Testis (tissue), 3 donors: ENCODE data around the gene CIAO2A. TPM values are rescaled to one million over a fixed set of nuclear protein-coding genes. Genes with fewer than 3 reads are reported as not detected.

Experiments used
- DNase-seq: peaks from one replicate; pipeline ENCODE4 v3.0.0-alpha.2; 2019
- H3K27ac ChIP-seq, 2 donors: fragments of 200-600 bp; sonication (generic); one replicate each; pipeline ENCODE4 v1.5.1; 2019
- H3K27me3 ChIP-seq: fragments of 200-600 bp; sonication (generic); one replicate; pipeline ENCODE4 v1.5.1; 2019
- H3K36me3 ChIP-seq: fragments of 200-600 bp; sonication (generic); one replicate; pipeline ENCODE4 v1.5.1; 2017; ENCODE audit warnings: low read depth; ENCODE audit errors: missing control alignments
- H3K4me1 ChIP-seq: fragments of 200-600 bp; sonication (generic); one replicate; pipeline ENCODE4 v1.5.1; 2019
- H3K4me3 ChIP-seq, 2 donors: fragments of 200-600 bp; sonication (generic); one replicate each; pipeline ENCODE4 v1.5.1; 2017 to 2019
- H3K9me3 ChIP-seq: fragments of 200-600 bp; sonication (generic); one replicate; pipeline ENCODE4 v1.5.1; 2017
- CTCF ChIP-seq, 3 experiments: fragments of 450-650 bp in 2 of 3; fragments of 200-600 bp in 1 of 3; sonication (generic) in 1 of 3; IDR thresholded peaks; one replicate each; pipeline ENCODE4 v1.5.1; 2016 to 2019; ENCODE audit warnings: antibody characterized with exemption in 3 of 3, mild to moderate bottlenecking in 2 of 3, moderate library complexity in 1 of 3
- POLR2A ChIP-seq: fragments of 450-650 bp; IDR thresholded peaks from one replicate; pipeline ENCODE4 v1.6.1; 2017; ENCODE audit warnings: antibody characterized with exemption, mild to moderate bottlenecking, moderate library complexity
- WGBS, 2 donors: methylation state at CpG; one replicate each; pipeline ENCODE4 v1.1.5; 2018; 5-methylcytosine and 5-hydroxymethylcytosine counted together
- intact Hi-C: fragments of 100-400 bp; cut with DNase I; formaldehyde crosslinking; loops from one replicate; pipeline ENCODE4 v1.15.1; 2023; ENCODE audit warnings: low total_unique reads
- polyA plus RNA-seq: library from polyadenylated mRNA; stranded (reverse); fragments of 350-450 nt; fragmentation: Illumina TruSeq; extraction: RNeasy Lipid Tissue Mini Kit (QIAGEN cat#74804); gene quantifications from one replicate; pipeline ENCODE4 v1.2.3, GENCODE V29; 2014; ENCODE audit warnings: low read depth, low replicate concordance; ENCODE audit not compliant: insufficient read depth
- small RNA-seq, 2 donors: library from RNA; depleted of rRNA; stranded (forward); fragments of <200 nt; gene quantifications; one replicate each; pipeline ENCODE3, GENCODE V24; 2016
- total RNA-seq, 2 donors: library from RNA; depleted of rRNA; stranded (reverse); fragments of >200 nt; gene quantifications; one replicate each; pipeline ENCODE4 v1.2.3, GENCODE V29; 2016

The CIAO2A gene
- total and polyA plus RNA-seq, 3 donors from 2014 or later, result 33.7 to 36.8 (median 36.1) TPM

GRCh38 chr15:64022571-64022970 lies 71.1 kb downstream of the CIAO2A start:
- Histone ChIP-seq H3K27ac (no peak overlapping the region), H3K9me3 (no peaks in the 10 kb centered on the region), H3K4me1 (no peaks in the 10 kb centered on the region), H3K27me3 (no peaks in the 10 kb centered on the region), H3K4me3 (no peak overlapping the region), H3K36me3 (no peaks in the 10 kb centered on the region)
- DNase-seq, result no peak
- TF ChIP-seq POLR2A (no peak), CTCF (IDR thresholded peaks at IDR 0.05) (no peak)
- intact Hi-C loops, result no loop called here
- WGBS, 2 donors, result 92 to 93% methylated on average over 6 of the region's 6 CpGs

Small RNA genes lying within 50 kb of the gene (small RNA-seq; reads per million reads assigned to genes)
- gene RF00019, result 0 reads per million in 2 donors

Other genes with a start within 250 kb of the CIAO2A start
- gene DAPK2, start 47.4 kb downstream of the CIAO2A start, total RNA-seq, result 1 to 10 TPM; 3.6 to 7.7 TPM
- 5.9 TPM for gene DAPK2, start 47.4 kb downstream of the CIAO2A start, polyA plus RNA-seq
- 10 to 100 TPM; 79.1 to 86.0 TPM for gene SNX1, start 2.1 kb upstream of the CIAO2A start, total RNA-seq
- 93.1 TPM for gene SNX1, start 2.1 kb upstream of the CIAO2A start, polyA plus RNA-seq
- gene SNX22, start 57.9 kb upstream of the CIAO2A start, total RNA-seq, result 1 to 10 TPM; 2.0 TPM
- 1.9 TPM for gene SNX22, start 57.9 kb upstream of the CIAO2A start, polyA plus RNA-seq
- 100 to 1,000 TPM; 202 to 302 TPM for gene PPIB, start 69.2 kb upstream of the CIAO2A start, total RNA-seq
- 288 TPM for gene PPIB, start 69.2 kb upstream of the CIAO2A start, polyA plus RNA-seq